Osteocyte (in vitro differentiated cells): ENCODE results near the gene SERPINB2. TPM values are rescaled to one million over a fixed set of nuclear protein-coding genes. Genes with fewer than 3 reads are reported as not detected.

Source experiments
- DNase-seq: peaks from one replicate; pipeline ENCODE4 v3.0.0; 2021; ENCODE audit warnings: mixed read lengths; ENCODE audit not compliant: unreplicated experiment; ENCODE audit errors: extremely low spot score
- H3K27ac Mint-ChIP-seq: one replicate; pipeline ENCODE4 v1.8.0; 2021; ENCODE audit warnings: mild to moderate bottlenecking, mixed read lengths; ENCODE audit not compliant: unreplicated experiment
- H3K27me3 Mint-ChIP-seq: one replicate; pipeline ENCODE4 v1.8.0; 2021; ENCODE audit warnings: mixed read lengths; ENCODE audit not compliant: unreplicated experiment
- H3K36me3 Mint-ChIP-seq: one replicate; pipeline ENCODE4 v1.8.0; 2021; ENCODE audit warnings: mixed read lengths; ENCODE audit not compliant: unreplicated experiment
- H3K4me1 Mint-ChIP-seq: one replicate; pipeline ENCODE4 v1.8.0; 2021; ENCODE audit warnings: mixed read lengths; ENCODE audit not compliant: unreplicated experiment
- H3K4me3 Mint-ChIP-seq: one replicate; pipeline ENCODE4 v1.8.0; 2021; ENCODE audit warnings: mild to moderate bottlenecking, moderate library complexity, mixed read lengths; ENCODE audit not compliant: unreplicated experiment
- H3K9me3 Mint-ChIP-seq: one replicate; pipeline ENCODE4 v1.8.0; 2021; ENCODE audit warnings: mixed read lengths; ENCODE audit not compliant: unreplicated experiment
- total RNA-seq: library from RNA; stranded (reverse); gene quantifications from 2 replicates; pipeline ENCODE4 v1.2.1, GENCODE V29; 2021
- TF ChIP-seq, protein P1 (sequence below): fragments of 200-600 bp; sonication (generic); IDR thresholded peaks from 2 replicates; pipeline ENCODE4 v1.5.0; 2021; ENCODE audit warnings: antibody characterized with exemption, mild to moderate bottlenecking, moderate library complexity

Gene SERPINB2
- total RNA-seq, 1 donor from 2014 or later = not detected

DNA sequence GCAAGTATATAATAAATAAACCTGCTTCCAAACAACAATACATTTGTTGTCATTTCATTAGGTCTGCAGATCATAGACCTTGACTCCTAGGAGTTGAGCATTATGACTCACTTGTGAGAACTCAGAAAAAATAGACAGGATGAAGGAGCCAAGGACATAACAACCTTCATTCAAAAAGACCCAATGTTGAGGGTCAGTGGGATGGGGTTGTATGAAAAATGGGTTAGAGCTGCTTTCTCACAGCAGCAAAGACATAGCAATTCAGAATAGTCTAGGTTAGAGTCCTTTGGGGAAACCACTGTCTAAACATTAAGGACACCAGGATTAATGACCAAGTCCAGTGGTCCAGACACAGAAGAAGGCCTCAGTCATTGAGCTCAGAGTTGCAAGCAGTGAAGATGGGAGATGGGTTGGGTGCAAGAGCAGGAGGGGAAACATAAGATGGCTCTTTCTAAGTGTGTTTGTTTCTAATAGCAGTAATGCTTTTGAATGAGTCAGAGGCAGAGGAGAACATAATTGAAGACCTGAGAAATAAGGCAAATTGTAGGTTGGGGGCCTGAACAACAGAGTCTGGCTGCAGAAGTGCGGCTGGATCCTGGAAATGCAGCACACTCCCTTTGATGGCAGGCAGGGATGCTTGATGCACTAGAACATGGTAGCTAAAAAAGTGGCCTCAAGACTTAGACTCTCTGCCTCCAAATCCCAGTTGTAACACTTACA lies 16.5 kb downstream of the SERPINB2 start:
- Mint-ChIP-seq H3K27me3 (peaks cover 39% of the 10 kb centered on the region), H3K4me3 (no peak overlapping the region), H3K9me3 (no peaks in the 10 kb centered on the region), H3K27ac (no peak overlapping the region), H3K36me3 (no peaks in the 10 kb centered on the region), H3K4me1 (no peaks in the 10 kb centered on the region)
- no peak for DNase-seq
- TF ChIP-seq, protein P1, sequence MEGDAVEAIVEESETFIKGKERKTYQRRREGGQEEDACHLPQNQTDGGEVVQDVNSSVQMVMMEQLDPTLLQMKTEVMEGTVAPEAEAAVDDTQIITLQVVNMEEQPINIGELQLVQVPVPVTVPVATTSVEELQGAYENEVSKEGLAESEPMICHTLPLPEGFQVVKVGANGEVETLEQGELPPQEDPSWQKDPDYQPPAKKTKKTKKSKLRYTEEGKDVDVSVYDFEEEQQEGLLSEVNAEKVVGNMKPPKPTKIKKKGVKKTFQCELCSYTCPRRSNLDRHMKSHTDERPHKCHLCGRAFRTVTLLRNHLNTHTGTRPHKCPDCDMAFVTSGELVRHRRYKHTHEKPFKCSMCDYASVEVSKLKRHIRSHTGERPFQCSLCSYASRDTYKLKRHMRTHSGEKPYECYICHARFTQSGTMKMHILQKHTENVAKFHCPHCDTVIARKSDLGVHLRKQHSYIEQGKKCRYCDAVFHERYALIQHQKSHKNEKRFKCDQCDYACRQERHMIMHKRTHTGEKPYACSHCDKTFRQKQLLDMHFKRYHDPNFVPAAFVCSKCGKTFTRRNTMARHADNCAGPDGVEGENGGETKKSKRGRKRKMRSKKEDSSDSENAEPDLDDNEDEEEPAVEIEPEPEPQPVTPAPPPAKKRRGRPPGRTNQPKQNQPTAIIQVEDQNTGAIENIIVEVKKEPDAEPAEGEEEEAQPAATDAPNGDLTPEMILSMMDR = no peak

DNA sequence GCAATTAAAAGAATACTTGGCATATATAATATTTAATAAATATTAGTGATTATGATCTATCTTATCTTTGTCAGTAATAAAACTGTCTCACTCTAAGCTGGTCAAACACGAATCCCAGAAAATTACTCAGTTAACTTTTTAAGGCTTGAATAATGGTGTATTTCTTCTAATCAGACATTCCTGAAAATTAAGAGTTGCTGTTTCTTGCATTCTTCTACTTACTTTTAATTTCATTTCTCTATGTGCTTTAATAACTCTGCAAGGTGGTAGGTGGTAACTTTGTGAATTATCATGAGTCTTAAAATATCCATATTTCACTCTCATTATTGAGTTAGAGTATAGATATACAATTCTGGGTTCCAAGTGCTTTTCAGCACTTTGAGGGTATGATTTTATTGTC lies 17.2 kb downstream of the SERPINB2 start:
- TF ChIP-seq, protein P1 = no peak
- Mint-ChIP-seq H3K27ac (no peak overlapping the region), H3K9me3 (no peaks in the 10 kb centered on the region), H3K4me1 (no peaks in the 10 kb centered on the region), H3K36me3 (no peaks in the 10 kb centered on the region), H3K4me3 (no peak overlapping the region), H3K27me3 (peaks cover 39% of the 10 kb centered on the region)
- no peak for DNase-seq

DNA sequence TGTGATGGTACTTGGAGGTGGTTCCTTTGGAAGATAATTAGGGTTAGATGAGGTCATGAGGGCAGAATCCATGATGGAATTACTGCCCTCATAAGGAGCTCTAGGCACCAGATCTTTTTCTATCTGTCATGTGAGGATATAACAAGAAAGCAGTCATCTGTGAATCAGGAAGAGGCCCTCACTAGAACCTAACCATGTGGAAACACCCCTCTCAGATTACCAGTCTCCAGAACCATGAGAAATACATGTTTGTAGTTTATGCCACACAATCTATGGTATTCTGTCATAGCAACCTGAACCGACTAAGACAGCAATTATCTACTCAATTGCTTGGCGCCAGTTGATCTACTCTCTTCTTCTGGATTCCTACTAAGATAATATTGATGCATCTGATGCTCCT lies 17.9 kb downstream of the SERPINB2 start:
- no peaks in the 10 kb centered on the region for H3K36me3 Mint-ChIP-seq
- no peak for DNase-seq
- peaks cover 39% of the 10 kb centered on the region for H3K27me3 Mint-ChIP-seq
- H3K27ac Mint-ChIP-seq = no peak overlapping the region
- no peak overlapping the region for H3K4me3 Mint-ChIP-seq
- TF ChIP-seq, protein P1 = no peak
- H3K4me1 Mint-ChIP-seq = no peaks in the 10 kb centered on the region
- H3K9me3 Mint-ChIP-seq = no peaks in the 10 kb centered on the region

DNA sequence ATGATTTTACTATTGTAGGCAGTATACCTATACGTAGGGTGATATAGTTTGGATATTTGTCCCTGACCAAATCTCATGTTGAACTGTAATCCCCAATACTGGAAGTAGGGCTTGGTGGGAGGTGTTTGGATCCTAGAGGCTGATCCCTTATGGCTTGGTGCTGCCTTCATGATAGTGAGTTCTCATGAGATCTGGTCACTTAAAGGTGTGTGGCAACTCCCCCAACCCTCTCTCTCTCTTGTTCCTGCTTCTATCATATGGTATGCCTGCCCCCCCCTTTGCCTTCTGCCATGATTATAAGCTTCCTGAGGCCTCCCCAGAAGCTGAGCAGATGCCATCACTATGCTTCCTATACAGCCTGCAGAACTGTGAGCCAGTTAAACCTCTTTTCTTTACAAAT lies 18.6 kb downstream of the SERPINB2 start:
- Mint-ChIP-seq H3K36me3 (no peaks in the 10 kb centered on the region), H3K27ac (no peak overlapping the region)

DNA sequence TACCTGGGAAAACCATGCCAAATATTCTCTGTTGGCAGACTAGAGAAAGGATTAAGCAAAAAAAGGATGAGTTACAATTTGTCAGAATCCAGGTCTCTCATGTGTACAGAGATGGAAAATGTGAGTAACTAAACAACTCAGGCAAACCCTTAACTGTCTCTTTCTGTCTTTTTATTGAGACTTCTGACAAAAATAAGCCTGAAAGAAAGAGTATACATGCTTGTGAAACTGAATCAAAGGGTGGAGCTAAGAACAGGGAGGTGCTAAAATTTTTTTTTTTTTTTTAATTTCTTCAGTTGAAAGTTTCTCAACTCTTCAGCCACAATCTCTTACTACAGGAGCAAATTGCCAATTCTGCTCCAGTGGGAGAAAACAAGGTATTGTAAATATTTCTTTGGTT lies 20.2 kb downstream of the SERPINB2 start, which contains the start of gene SERPINB10:
SERPINB10 (plus strand) TSS at position 295 of the 400 bp plus-strand sequence. CDS start 7,553 bp downstream, outside the sequence.
- H3K4me3 Mint-ChIP-seq = no peak within 1 kb of the TSS
- no peak within 1 kb of the TSS for H3K27ac Mint-ChIP-seq
- H3K36me3 Mint-ChIP-seq = no peaks in the 10 kb centered on the region
- no peaks in the 10 kb centered on the region for H3K9me3 Mint-ChIP-seq
- no peaks in the 10 kb centered on the region for H3K4me1 Mint-ChIP-seq
- no peak for DNase-seq
- TF ChIP-seq, protein P1 = no peak
- peaks cover 37% of the 10 kb centered on the region for H3K27me3 Mint-ChIP-seq

More for the DNA sequence above, 18.6 kb downstream of the SERPINB2 start:
- Mint-ChIP-seq H3K4me3 (no peak overlapping the region), H3K4me1 (no peaks in the 10 kb centered on the region), H3K27me3 (peaks cover 34% of the 10 kb centered on the region), H3K9me3 (no peaks in the 10 kb centered on the region)
- no peak for DNase-seq
- TF ChIP-seq, protein P1 = no peak
